WERI-Rb-1 (cell line): Measurements from ENCODE around the gene RNF212B.

Source experiments
- DNase-seq: peaks from one replicate; pipeline ENCODE4 v3.0.0-alpha.2; 2020
- H3K27ac ChIP-seq: fragments of 250-450 bp; sonication (Bioruptor Pico); 2 replicates; pipeline ENCODE4 v1.5.1; 2020; ENCODE audit warnings: mild to moderate bottlenecking, moderate library complexity
- H3K27me3 ChIP-seq: fragments of 250-450 bp; sonication (Bioruptor Pico); 2 replicates; pipeline ENCODE4 v1.5.1; 2021; ENCODE audit warnings: mild to moderate bottlenecking, low read depth, moderate library complexity; ENCODE audit not compliant: insufficient read depth, severe bottlenecking
- H3K36me3 ChIP-seq: fragments of 250-450 bp; sonication (Bioruptor Pico); 2 replicates; pipeline ENCODE4 v1.5.1; 2020; ENCODE audit warnings: mild to moderate bottlenecking, moderate library complexity
- H3K4me3 ChIP-seq: 2 replicates; pipeline ENCODE4 v1.5.1; 2011; ENCODE audit warnings: low read depth, mild to moderate bottlenecking, control low read depth, low read length
- H3K9me3 ChIP-seq: fragments of 250-450 bp; sonication (Bioruptor Pico); 2 replicates; pipeline ENCODE4 v1.5.1; 2021; ENCODE audit warnings: mild to moderate bottlenecking, moderate library complexity; ENCODE audit not compliant: severe bottlenecking
- CTCF ChIP-seq: IDR thresholded peaks from 2 replicates; pipeline ENCODE4 v1.5.1; 2011; ENCODE audit warnings: low read depth, mild to moderate bottlenecking, control low read depth, inconsistent platforms, low read length

Gene RNF212B

DNA sequence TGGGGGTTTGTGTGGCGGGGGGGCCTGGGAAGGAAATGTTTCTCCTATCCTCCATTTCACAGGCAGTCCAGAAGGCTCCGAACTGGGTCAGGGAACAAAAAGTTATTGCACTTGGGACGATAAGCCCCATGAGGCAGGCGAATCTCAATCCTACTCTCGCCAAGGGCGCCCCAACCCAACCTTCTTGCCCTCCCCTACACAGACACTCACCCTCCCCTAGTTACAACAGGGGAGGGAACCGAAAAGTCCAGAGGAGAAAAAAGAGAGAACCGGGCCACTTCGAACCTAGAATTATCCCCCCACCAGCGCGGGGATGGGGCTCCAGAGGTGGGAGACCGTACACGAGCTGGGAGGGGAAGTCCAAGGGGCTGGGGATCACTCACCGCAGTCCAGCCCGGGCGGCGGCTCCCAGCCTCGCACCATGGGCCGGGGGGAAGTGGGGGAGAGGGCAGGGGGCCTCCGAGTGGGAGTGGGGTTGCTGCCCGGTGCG is 47.8 kb downstream of the RNF212B start:
- H3K27ac ChIP-seq = peak overlapping the region; percentile 89
- no peaks in the 10 kb centered on the region for H3K27me3 ChIP-seq
- H3K9me3 ChIP-seq = no peaks in the 10 kb centered on the region
- DNase-seq = no peak
- no peak for TF ChIP-seq CTCF
- peak overlapping the region; percentile 72 for H3K4me3 ChIP-seq
- peaks cover 15% of the 10 kb centered on the region for H3K36me3 ChIP-seq

DNA sequence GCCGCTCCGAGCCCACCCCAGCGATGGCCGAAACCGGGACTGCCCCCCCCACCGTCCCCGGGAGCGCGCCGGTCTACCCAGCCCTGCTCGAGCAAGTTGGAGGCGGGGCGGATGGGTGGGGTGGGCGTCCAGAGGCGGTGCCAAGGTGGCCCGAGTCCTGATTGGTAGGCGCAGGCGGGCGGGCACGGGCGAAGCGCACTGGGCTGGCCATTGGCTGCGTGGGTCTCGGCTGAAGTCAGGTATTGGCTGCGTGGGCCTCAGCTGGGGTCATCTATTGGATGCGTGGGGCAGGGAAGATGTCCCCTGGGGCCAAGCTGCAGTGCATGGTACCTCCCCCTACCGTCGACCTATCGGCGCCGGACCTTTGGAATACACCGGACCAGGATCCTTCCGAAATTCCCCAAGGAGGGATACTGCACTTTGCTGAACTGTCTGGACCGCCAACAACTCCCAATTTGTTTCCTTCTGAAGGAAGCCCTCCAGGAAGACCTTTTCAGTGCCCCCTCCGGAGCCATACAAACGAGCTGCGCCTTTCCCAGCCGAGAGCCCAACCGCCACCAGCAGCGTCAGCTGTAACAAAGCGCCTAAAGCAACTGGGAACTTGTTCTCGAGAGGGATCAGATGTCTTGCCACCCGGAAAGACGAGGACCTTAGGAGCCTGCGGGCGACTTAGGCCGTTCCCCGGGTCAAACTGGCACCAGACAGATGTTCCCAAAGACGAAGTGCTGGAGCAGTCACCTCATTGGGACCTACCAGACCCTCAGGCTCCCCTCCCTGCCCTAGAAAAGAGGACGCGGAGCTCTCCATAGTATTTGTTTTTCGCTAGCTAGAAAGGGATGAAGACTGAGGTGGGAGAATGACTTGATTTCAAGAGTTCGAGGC is 48.5 kb downstream of the RNF212B start, which contains the start of gene HOMEZ:
Gene HOMEZ, minus strand, starts transcription at position 113 of the 882 bp plus-strand sequence. CDS start 180 bp downstream, outside the sequence.
- Histone ChIP-seq H3K4me3 (peak within 1 kb of the TSS; percentile 72), H3K27ac (peak within 1 kb of the TSS; percentile 89), H3K9me3 (no peaks in the 10 kb centered on the region), H3K27me3 (no peaks in the 10 kb centered on the region), H3K36me3 (peaks cover 13% of the 10 kb centered on the region)
- DNase-seq = peak; percentile 99
- 0 out of 2 replicates have a peak, but pooled peaks have one; percentile 2 for TF ChIP-seq CTCF

GRCh38 chr14:23286902-23287479 is 49.3 kb downstream of the RNF212B start:
- DNase-seq = no peak
- Histone ChIP-seq H3K9me3 (no peaks in the 10 kb centered on the region), H3K36me3 (peaks cover 12% of the 10 kb centered on the region), H3K4me3 (peak overlapping the region; percentile 72), H3K27me3 (no peaks in the 10 kb centered on the region), H3K27ac (peak overlapping the region; percentile 85)
- no peak for TF ChIP-seq CTCF

GRCh38 chr14:23294734-23295561 is 57.2 kb downstream of the RNF212B start:
- DNase-seq = peak; percentile 40
- no peaks in the 10 kb centered on the region for H3K27me3 ChIP-seq
- peak; percentile 78 for TF ChIP-seq CTCF
- no peak overlapping the region for H3K27ac ChIP-seq
- no peaks in the 10 kb centered on the region for H3K9me3 ChIP-seq
- peaks cover 20% of the 10 kb centered on the region for H3K36me3 ChIP-seq
- no peak overlapping the region for H3K4me3 ChIP-seq

DNA sequence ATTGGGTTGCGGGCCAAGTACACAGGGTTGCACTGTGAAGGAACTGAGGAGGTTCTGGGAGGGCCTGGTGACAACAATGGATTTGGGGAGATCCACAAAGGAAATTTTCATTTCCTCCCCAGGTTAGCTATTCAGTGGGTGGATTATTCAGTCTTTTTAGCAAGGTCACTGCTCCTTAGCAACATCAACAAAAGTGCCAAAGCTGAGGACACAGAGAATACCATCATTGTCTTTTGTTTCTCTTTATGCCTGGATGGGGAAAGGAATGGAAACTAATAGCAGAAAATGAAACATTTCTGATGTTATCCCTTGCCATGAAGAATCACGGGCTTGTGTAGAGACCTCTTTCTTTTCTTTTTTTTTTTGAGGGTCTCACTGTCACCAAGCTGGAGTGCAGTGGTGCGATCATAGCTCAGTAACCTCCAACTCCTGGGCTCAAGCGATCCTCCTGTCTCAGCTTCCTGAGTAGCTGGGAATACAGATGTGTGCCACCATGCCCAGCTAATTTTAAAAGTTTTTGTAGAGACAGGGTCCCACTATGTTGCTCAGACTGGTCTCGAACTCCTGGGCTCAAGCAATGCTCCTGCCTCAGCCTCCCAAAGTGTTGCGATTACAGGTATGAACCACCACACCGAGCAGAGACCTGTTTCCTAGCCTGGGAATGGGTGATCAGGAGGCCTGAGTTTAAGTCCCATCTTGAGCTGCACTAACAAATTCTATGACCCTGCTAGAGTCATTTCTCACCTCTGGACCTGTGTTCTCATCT is 58.5 kb downstream of the RNF212B start:
- no peak for TF ChIP-seq CTCF

More for the DNA sequence above, 58.5 kb downstream of the RNF212B start:
- H3K27ac ChIP-seq = no peak overlapping the region
- no peaks in the 10 kb centered on the region for H3K9me3 ChIP-seq
- DNase-seq = no peak
- H3K36me3 ChIP-seq = peaks cover 22% of the 10 kb centered on the region
- H3K27me3 ChIP-seq = no peaks in the 10 kb centered on the region
- no peak overlapping the region for H3K4me3 ChIP-seq
